Uterus (tissue), 2 donors: ENCODE measurements around the gene LMLN.

Source experiments
- CTCF ChIP-seq, 4 experiments: fragments of 200-600 bp in 2 of 4; fragments of 450-650 bp in 2 of 4; sonication (generic) in 2 of 4; IDR thresholded peaks; one replicate each; pipeline ENCODE4 v1.5.1; 2016 to 2019; ENCODE audit warnings: antibody characterized with exemption in 4 of 4, mild to moderate bottlenecking in 2 of 4, moderate library complexity in 1 of 4
- POLR2A ChIP-seq, 2 donors: fragments of 450-650 bp; IDR thresholded peaks; one replicate each; pipeline ENCODE4 v1.6.1; 2016; ENCODE audit warnings: antibody characterized with exemption in 2 of 2, mild to moderate bottlenecking in 1 of 2, moderate library complexity in 1 of 2

- TF ChIP-seq CTCF (IDR thresholded peaks at IDR 0.05) (peak; percentile 48 to 55 (median 50)), POLR2A (IDR thresholded peaks at IDR 0.05) (no peak)
Measured at GRCh38 chr3:197942956-197943556, 17.0 kb upstream of the LMLN start.
